ENCODE measurements around the gene ATP13A2. TPM values are rescaled to one million over a fixed set of nuclear protein-coding genes. Genes with fewer than 3 reads are reported as not detected.

Gene ATP13A2
- total RNA-seq, 1 experiment from 2014 or later: 48.4 TPM

- BruUV-seq (replicated peaks): no TSS peak
- ATAC-seq: no peak
Measured at GRCh38 chr1:17045150-17045549, 33.4 kb upstream of the ATP13A2 start.

DNA sequence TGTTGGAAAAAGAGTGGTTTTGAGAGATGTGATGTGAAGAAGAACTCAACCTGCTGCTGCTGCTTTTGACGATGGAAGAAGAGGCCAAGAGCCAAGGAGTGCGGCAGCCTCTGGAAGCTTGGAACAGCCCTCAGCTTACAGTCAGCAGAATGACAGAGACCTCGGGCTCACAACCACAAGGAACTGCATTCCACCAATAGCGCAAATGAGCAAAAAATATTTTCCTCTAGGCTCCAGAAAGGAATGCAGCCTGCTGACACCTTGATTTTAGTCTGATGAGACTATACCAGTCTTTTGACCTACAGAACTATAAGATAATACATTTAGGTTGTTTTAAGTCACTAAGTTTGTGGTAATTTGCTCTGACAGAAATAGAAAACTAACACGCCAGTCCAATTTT, 31.9 kb upstream of the ATP13A2 start:
- POLR2A ChIA-PET (ENCODE audit: unreplicated experiment): no interaction called here
- Histone ChIP-seq H3K79me2 (ENCODE audit: low read length) (peaks cover 42% of the 10 kb centered on the region), H3K9ac (ENCODE audit: low read length) (no peak overlapping the region), H3K27ac (ENCODE audit: low read length) (no peak overlapping the region), H3K4me3 (ENCODE audit: low read length) (no peak overlapping the region), H3K9me3 (ENCODE audit: low read length) (no peaks in the 10 kb centered on the region), H3K4me1 (ENCODE audit: insufficient read depth, low read length) (no peaks in the 10 kb centered on the region), H3K27me3 (ENCODE audit: low read length) (no peaks in the 10 kb centered on the region), H3F3A (ENCODE audit: low read length, unreplicated experiment) (no peaks in the 10 kb centered on the region), H3K36me3 (ENCODE audit: low read depth, low read length) (peaks cover 48% of the 10 kb centered on the region), H2AFZ (ENCODE audit: low read length) (no peak overlapping the region), H3K9me2 (replicated peaks; ENCODE audit: low read length) (no peaks in the 10 kb centered on the region), H4K20me1 (ENCODE audit: low read length) (no peaks in the 10 kb centered on the region), H3K4me2 (ENCODE audit: low read length) (no peak overlapping the region)
- no TSS peak for BruUV-seq (replicated peaks)
- ATAC-seq (no peak), DNase-seq (no peak)
- CTCF ChIA-PET: no interaction called here
- no peak for TF ChIP-seq EZH2 (IDR thresholded peaks at IDR 0.05; ENCODE audit: low read length, unreplicated experiment)
- TF ChIP-seq CTCF (conservative IDR thresholded peaks at IDR 0.05; ENCODE audit: low read depth, low read length): no peak
- no peak for TF ChIP-seq EZH2phosphoT487 (IDR thresholded peaks at IDR 0.05; ENCODE audit: borderline replicate concordance, low read length)
- intact Hi-C loops (cut with micrococcal nuclease): no loop called here

More at GRCh38 chr1:17045150-17045549, 33.4 kb upstream of the ATP13A2 start:
- H3K9ac ChIP-seq (ENCODE audit: low read length): no peak overlapping the region
- peaks cover 53% of the 10 kb centered on the region for H3K79me2 ChIP-seq (ENCODE audit: low read length)
- no peak for DNase-seq
- no peaks in the 10 kb centered on the region for H3K9me2 ChIP-seq (replicated peaks; ENCODE audit: low read length)
- H3K27me3 ChIP-seq (ENCODE audit: low read length): no peaks in the 10 kb centered on the region
- H3K36me3 ChIP-seq (ENCODE audit: low read depth, low read length): peaks cover 42% of the 10 kb centered on the region
- ChIA-PET CTCF (no interaction called here), POLR2A (ENCODE audit: unreplicated experiment) (no interaction called here)
- no peak overlapping the region for H3K27ac ChIP-seq (ENCODE audit: low read length)
- no peaks in the 10 kb centered on the region for H3F3A ChIP-seq (ENCODE audit: low read length, unreplicated experiment)
- no peak overlapping the region for H3K4me3 ChIP-seq (ENCODE audit: low read length)
- intact Hi-C loops (cut with micrococcal nuclease): no loop called here
- no peaks in the 10 kb centered on the region for H3K9me3 ChIP-seq (ENCODE audit: low read length)
- no peak for TF ChIP-seq EZH2 (IDR thresholded peaks at IDR 0.05; ENCODE audit: low read length, unreplicated experiment)
- no peak for TF ChIP-seq EZH2phosphoT487 (IDR thresholded peaks at IDR 0.05; ENCODE audit: borderline replicate concordance, low read length)
- TF ChIP-seq CTCF (conservative IDR thresholded peaks at IDR 0.05; ENCODE audit: low read depth, low read length): no peak
- no peaks in the 10 kb centered on the region for H3K4me1 ChIP-seq (ENCODE audit: insufficient read depth, low read length)
- H2AFZ ChIP-seq (ENCODE audit: low read length): no peak overlapping the region
- no peaks in the 10 kb centered on the region for H4K20me1 ChIP-seq (ENCODE audit: low read length)
- H3K4me2 ChIP-seq (ENCODE audit: low read length): no peak overlapping the region

DNA sequence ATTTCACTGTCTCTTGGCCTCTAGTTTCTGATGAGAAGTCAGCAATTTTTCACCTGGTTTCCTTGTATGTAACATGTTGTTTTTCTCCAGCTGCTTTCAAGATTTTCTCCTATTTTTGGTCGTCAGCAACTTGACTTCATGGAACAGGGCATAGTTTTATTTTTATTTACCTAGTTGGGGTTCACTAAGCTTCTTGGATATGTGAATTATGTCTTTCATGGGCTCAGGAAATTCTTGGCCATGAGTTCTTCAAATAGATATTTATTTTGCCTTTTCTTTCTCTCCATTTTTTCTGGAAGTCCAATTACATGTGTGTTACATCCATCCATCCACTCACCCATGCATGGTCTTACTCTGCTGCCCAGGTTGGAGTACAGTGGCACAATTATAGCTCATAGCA, 28.4 kb upstream of the ATP13A2 start:
- POLR2A ChIA-PET (ENCODE audit: unreplicated experiment): no interaction called here
- peaks cover 36% of the 10 kb centered on the region for H3K79me2 ChIP-seq (ENCODE audit: low read length)
- no TSS peak for BruUV-seq (replicated peaks)
- no peaks in the 10 kb centered on the region for H3K4me1 ChIP-seq (ENCODE audit: insufficient read depth, low read length)
- no peaks in the 10 kb centered on the region for H3K9me2 ChIP-seq (replicated peaks; ENCODE audit: low read length)
- H3K27ac ChIP-seq (ENCODE audit: low read length): no peak overlapping the region
- H3K36me3 ChIP-seq (ENCODE audit: low read depth, low read length): peaks cover 53% of the 10 kb centered on the region
- DNase-seq (no peak), ATAC-seq (no peak)
- CTCF ChIA-PET: no interaction called here
- H4K20me1 ChIP-seq (ENCODE audit: low read length): no peaks in the 10 kb centered on the region
- TF ChIP-seq EZH2phosphoT487 (IDR thresholded peaks at IDR 0.05; ENCODE audit: borderline replicate concordance, low read length): no peak
- no peak for TF ChIP-seq CTCF (conservative IDR thresholded peaks at IDR 0.05; ENCODE audit: low read depth, low read length)
- no peak for TF ChIP-seq EZH2 (IDR thresholded peaks at IDR 0.05; ENCODE audit: low read length, unreplicated experiment)
- no peak overlapping the region for H3K4me3 ChIP-seq (ENCODE audit: low read length)
- H3F3A ChIP-seq (ENCODE audit: low read length, unreplicated experiment): no peaks in the 10 kb centered on the region
- no peaks in the 10 kb centered on the region for H3K9me3 ChIP-seq (ENCODE audit: low read length)
- no peaks in the 10 kb centered on the region for H3K27me3 ChIP-seq (ENCODE audit: low read length)
- no peak overlapping the region for H2AFZ ChIP-seq (ENCODE audit: low read length)
- no peak overlapping the region for H3K4me2 ChIP-seq (ENCODE audit: low read length)
- H3K9ac ChIP-seq (ENCODE audit: low read length): no peak overlapping the region
- intact Hi-C loops (cut with micrococcal nuclease): no loop called here
